HepG2 (cell line): ENCODE results near the gene PRM2. TPM values are rescaled to one million over a fixed set of nuclear protein-coding genes. Genes with fewer than 3 reads are reported as not detected.

Source experiments
- ATAC-seq: fragments of 200-7000 bp; cut with Tn5 transposase; 3 replicates; pipeline ENCODE4 v1.9.1; 2020; ENCODE audit warnings: mild to moderate bottlenecking, moderate library complexity
- BruUV-seq: library from RNA; stranded (reverse); fragments of 400-500 nt; replicated peaks from 2 replicates; lab custom pipeline; 2021; lab: Mats Ljungman, UMichigan
- CTCF ChIA-PET: fragments of 300-600 bp; formaldehyde crosslinking; extraction: SDS; loops from one replicate; lab custom pipeline; 2021; ENCODE audit warnings: low total read pairs, inconsistent platforms, low intra/inter-chr PET ratio; lab: Yijun Ruan, JAX
- POLR2A ChIA-PET: fragments of 350-600 bp; sonication (Branson Sonifier 250); formaldehyde crosslinking; loops from one replicate; lab custom pipeline; 2020; ENCODE audit warnings: antibody characterized with exemption, inconsistent platforms; lab: Yijun Ruan, JAX
- DNase-seq: peaks from one replicate; pipeline ENCODE4 v3.0.0-alpha.2; 2015; ENCODE audit warnings: low spot score
- FAIRE-seq: peaks from 3 replicates; lab custom pipeline; 2011; peaks lifted over from hg19 to GRCh38; lab: Jason Lieb, UNC
- H2AFZ ChIP-seq: one replicate; pipeline ENCODE4 v1.6.1; 2011; ENCODE audit warnings: low read length, inconsistent platforms
- H3K27ac ChIP-seq: fragments of 300-600 bp; 3 replicates; pipeline ENCODE4 v1.8.0; 2011; ENCODE audit warnings: mixed run types, mild to moderate bottlenecking, mixed read lengths, low read length, inconsistent platforms; ENCODE audit not compliant: insufficient read depth; ENCODE audit errors: extremely low read length
- H3K27me3 ChIP-seq, 2 experiments: fragments of 200-600 bp in 1 of 2; 2 replicates in 1 of 2; 3 replicates in 1 of 2; pipeline versions ENCODE4 v1.6.0 to v1.8.0; 2011; ENCODE audit warnings: low read length in 2 of 2, mild to moderate bottlenecking in 2 of 2, moderate library complexity in 2 of 2, inconsistent platforms in 1 of 2; ENCODE audit not compliant: insufficient read depth in 2 of 2, control insufficient read depth in 1 of 2
- H3K36me3 ChIP-seq, 2 experiments: fragments of 200-600 bp in 1 of 2; replicated peaks in 1 of 2; 2 replicates in 1 of 2; 3 replicates in 1 of 2; pipeline versions ENCODE4 v1.5.1 to v1.8.0; 2011; ENCODE audit warnings: low read length in 2 of 2, inconsistent platforms in 1 of 2; ENCODE audit not compliant: insufficient read depth in 2 of 2, control insufficient read depth in 1 of 2
- H3K4me1 ChIP-seq: 2 replicates; pipeline ENCODE4 v1.5.1; 2012; ENCODE audit warnings: low read length, inconsistent platforms; ENCODE audit not compliant: insufficient read depth
- H3K4me2 ChIP-seq: 2 replicates; pipeline ENCODE4 v1.6.0; 2011; ENCODE audit warnings: low read depth, low read length, inconsistent platforms
- H3K4me3 ChIP-seq, 3 experiments: fragments of 200-600 bp in 1 of 3; sonication (generic), shearing (Covaris generic) in 1 of 3; replicated peaks in 1 of 3; 2 replicates each; pipeline ENCODE4 v1.5.1; 2011 to 2016; ENCODE audit warnings: low read length in 3 of 3, inconsistent platforms in 2 of 3, low read depth in 2 of 3, mild to moderate bottlenecking in 2 of 3, control low read depth in 1 of 3, mixed read lengths in 1 of 3; ENCODE audit not compliant: insufficient read depth in 1 of 3
- H3K79me2 ChIP-seq: one replicate; pipeline ENCODE4 v1.6.1; 2011; ENCODE audit warnings: low read length, inconsistent platforms; ENCODE audit not compliant: insufficient read depth
- H3K9ac ChIP-seq: 2 replicates; pipeline ENCODE4 v1.6.0; 2011; ENCODE audit warnings: mild to moderate bottlenecking, low read depth, low read length, inconsistent platforms; ENCODE audit not compliant: insufficient read depth
- H3K9me3 ChIP-seq: 2 replicates; pipeline ENCODE4 v1.5.1; 2012; ENCODE audit warnings: mild to moderate bottlenecking, low read length
- H4K20me1 ChIP-seq: 2 replicates; pipeline ENCODE4 v1.6.0; 2011; ENCODE audit warnings: inconsistent platforms, mild to moderate bottlenecking, low read length, moderate library complexity; ENCODE audit not compliant: insufficient read depth
- ARHGAP35 ChIP-seq: sonication (generic); formaldehyde crosslinking; IDR thresholded peaks from 2 replicates; pipeline ENCODE4 v1.9.0; 2022; ENCODE audit warnings: mild to moderate bottlenecking, inconsistent platforms, moderate library complexity, missing genetic modification reagents, borderline replicate concordance
- EHMT2 ChIP-seq: fragments of 200-600 bp; sonication (generic); IDR thresholded peaks from 2 replicates; pipeline ENCODE4 v1.7.0; 2017; ENCODE audit warnings: antibody characterized with exemption, low read depth, low read length, borderline replicate concordance
- KMT2A ChIP-seq: sonication (generic); formaldehyde crosslinking; IDR thresholded peaks from 2 replicates; pipeline ENCODE4 v1.4.0; 2020; ENCODE audit warnings: missing genetic modification reagents
- MED8 ChIP-seq: sonication (generic); formaldehyde crosslinking; IDR thresholded peaks from 2 replicates; pipeline ENCODE4 v1.8.1; 2023; ENCODE audit warnings: mild to moderate bottlenecking, missing genetic modification reagents; ENCODE audit not compliant: insufficient replicate concordance
- POLR2A ChIP-seq, 2 experiments: IDR thresholded peaks; 2 replicates each; pipeline ENCODE4 v1.6.1; 2011; ENCODE audit warnings: low read depth in 2 of 2, low read length in 2 of 2, mild to moderate bottlenecking in 1 of 2, moderate library complexity in 1 of 2; ENCODE audit not compliant: insufficient read depth in 1 of 2
- TCF7L2 ChIP-seq: IDR thresholded peaks from 2 replicates; pipeline ENCODE4 v1.6.1; 2011; ENCODE audit warnings: mild to moderate bottlenecking, low read depth, low read length, moderate library complexity
- ZNF552 ChIP-seq: sonication (generic); formaldehyde crosslinking; IDR thresholded peaks from 2 replicates; pipeline ENCODE4 v1.9.0; 2022; ENCODE audit warnings: missing genetic modification reagents, mild to moderate bottlenecking, borderline replicate concordance
- WGBS: methylation state at CpG from one replicate; pipeline ENCODE4 v1.1.6; 2017; ENCODE audit warnings: low lambda C conversion rate; 5-methylcytosine and 5-hydroxymethylcytosine counted together
- in situ Hi-C: cut with HindIII; loops from 2 replicates; pipeline ENCODE4 v1.10.0; 2017; ENCODE audit warnings: low pct_unique_long_range_greater_than_20kb; ENCODE audit not compliant: extremely low pct_ligation_motif_present
- intact Hi-C: fragments of 100-400 bp; cut with micrococcal nuclease; formaldehyde crosslinking; loops from one replicate; pipeline ENCODE4 v1.10.0; 2022; ENCODE audit not compliant: unreplicated experiment
- polyA plus RNA-seq, 8 experiments: library from polyadenylated mRNA; depleted of rRNA in 3 of 8; stranded (reverse) in 7 of 8; unstranded in 1 of 8; fragments of >200 nt; fragmentation: Illumina TruSeq in 4 of 8; extraction: Trizol in 4 of 8; gene quantifications; 2 replicates each; pipeline versions ENCODE4 v1.2.1 to v1.2.3, GENCODE V29; 2011 to 2016; ENCODE audit warnings: low read depth in 4 of 8, missing spikeins in 1 of 8, mixed read lengths in 1 of 8; ENCODE audit not compliant: insufficient read depth in 1 of 8
- total RNA-seq, 5 experiments: library from RNA; depleted of rRNA; stranded (reverse); fragments of >200 nt; fragmentation: Illumina TruSeq; extraction: Trizol; gene quantifications; 2 replicates each; pipeline ENCODE4 v1.2.3, GENCODE V29; 2016; ENCODE audit warnings: low read depth in 1 of 5
- TF ChIP-seq, protein P1 (sequence below): sonication (generic); formaldehyde crosslinking; IDR thresholded peaks from 2 replicates; pipeline ENCODE4 v1.4.0; 2020; ENCODE audit warnings: mild to moderate bottlenecking, low read depth, missing genetic modification reagents
- TF ChIP-seq, protein P2 (sequence below): IDR thresholded peaks from 2 replicates; pipeline ENCODE4 v1.6.1; 2012; ENCODE audit warnings: low read length, improper control_type of control experiment

The PRM2 gene
- total and polyA plus RNA-seq, 2 of the 13 experiments (the other 11 are each of a cell fraction or from before 2014, with no cell fraction given) = 0.54 TPM; not detected in 1

DNA sequence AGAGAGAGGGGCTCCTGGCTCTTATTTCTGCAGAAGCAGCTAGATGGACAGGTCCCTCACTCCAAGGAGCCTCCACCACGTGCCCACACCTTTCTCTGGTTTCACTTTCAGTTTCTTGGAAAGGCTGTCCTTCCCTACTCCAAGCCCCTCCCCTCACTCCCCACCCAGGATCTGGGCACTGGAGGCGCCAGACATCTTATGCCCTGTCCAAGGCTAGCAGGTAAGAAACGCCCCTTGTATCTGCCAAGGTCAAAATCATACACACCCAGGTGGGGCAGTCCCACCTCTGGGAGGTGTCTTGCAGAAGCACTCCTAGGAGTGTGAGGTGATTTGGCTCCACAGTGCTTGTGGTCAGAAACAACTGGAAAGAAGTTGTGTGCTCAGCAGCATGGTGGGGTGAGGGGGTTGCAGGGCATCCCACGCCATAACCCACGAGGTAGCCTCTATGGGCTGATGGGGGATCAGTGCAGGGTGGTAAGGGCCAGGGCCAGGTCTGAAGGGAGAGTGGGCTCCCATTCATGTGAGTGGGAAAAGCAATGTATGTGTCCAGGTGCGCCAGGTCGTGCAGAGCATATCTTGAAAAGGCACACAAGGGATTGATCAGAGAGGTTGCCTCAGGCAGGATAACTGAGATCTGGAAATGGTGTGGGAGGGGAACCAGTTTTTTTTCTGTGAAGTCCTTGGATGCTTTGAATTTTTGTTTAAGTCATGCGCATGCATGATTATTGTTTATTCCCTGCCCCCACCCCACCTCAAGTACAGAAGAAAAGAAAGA is 36.6 kb upstream of the PRM2 start:
- Histone ChIP-seq H3K4me3 (peak overlapping the region; percentile 4 to 49 (median 34); a peak in 4 of 6 replicates), H3K79me2 (no peaks in the 10 kb centered on the region), H3K27ac (peak overlapping the region; percentile 88), H3K4me1 (peaks cover 73% of the 10 kb centered on the region), H3K9ac (peak overlapping the region; percentile 58), H3K27me3 (no peaks in the 10 kb centered on the region), H3K4me2 (peak overlapping the region; percentile 73), H2AFZ (peak overlapping the region; percentile 2), H3K9me3 (no peaks in the 10 kb centered on the region), H4K20me1 (no peaks in the 10 kb centered on the region), H3K36me3 (no peaks in the 10 kb centered on the region)
- WGBS = 35% methylated on average over 8 of the region's 8 CpGs
- ChIA-PET CTCF (interaction anchor here (0.9 kb wide), 1 partner anchor 34 kb away, joined by 4 read pairs; no protein-coding TSS in a partner anchor), POLR2A (interaction anchor here (0.8 to 7.4 kb wide), 15 partner anchors 15 to 484 kb away, joined by 3 to 234 read pairs (median 6); partner anchors contain the start of genes PRM2, PRM3, SOCS1 and ZC3H7A)
- in situ Hi-C loops (no loop called here), intact Hi-C loops (loop anchor here (1.0 kb wide), 1 partner anchor 50 kb away; no protein-coding TSS in a partner anchor)
- BruUV-seq = no TSS peak
- ATAC-seq = no peak
- peak; percentile 72 for DNase-seq
- FAIRE-seq = no peak
- TF ChIP-seq KMT2A (CRISPR knock-in tag) = no peak; the same call in 1 of the 2 replicates
- TF ChIP-seq MED8 (CRISPR knock-in tag) = no peak
- TF ChIP-seq ZNF552 (CRISPR knock-in tag) = 0 out of 2 replicates have a peak, but pooled peaks have one; percentile 46
- TF ChIP-seq, protein P1, sequence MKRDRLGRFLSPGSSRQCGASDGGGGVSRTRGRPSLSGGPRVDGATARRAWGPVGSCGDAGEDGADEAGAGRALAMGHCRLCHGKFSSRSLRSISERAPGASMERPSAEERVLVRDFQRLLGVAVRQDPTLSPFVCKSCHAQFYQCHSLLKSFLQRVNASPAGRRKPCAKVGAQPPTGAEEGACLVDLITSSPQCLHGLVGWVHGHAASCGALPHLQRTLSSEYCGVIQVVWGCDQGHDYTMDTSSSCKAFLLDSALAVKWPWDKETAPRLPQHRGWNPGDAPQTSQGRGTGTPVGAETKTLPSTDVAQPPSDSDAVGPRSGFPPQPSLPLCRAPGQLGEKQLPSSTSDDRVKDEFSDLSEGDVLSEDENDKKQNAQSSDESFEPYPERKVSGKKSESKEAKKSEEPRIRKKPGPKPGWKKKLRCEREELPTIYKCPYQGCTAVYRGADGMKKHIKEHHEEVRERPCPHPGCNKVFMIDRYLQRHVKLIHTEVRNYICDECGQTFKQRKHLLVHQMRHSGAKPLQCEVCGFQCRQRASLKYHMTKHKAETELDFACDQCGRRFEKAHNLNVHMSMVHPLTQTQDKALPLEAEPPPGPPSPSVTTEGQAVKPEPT (CRISPR knock-in tag) = no peak
- peak; percentile 72; the same call in 1 of the 2 replicates for TF ChIP-seq ARHGAP35 (CRISPR knock-in tag)
- no peak for TF ChIP-seq TCF7L2
- TF ChIP-seq EHMT2 = no peak
- TF ChIP-seq POLR2A (IDR thresholded peaks at IDR 0.05; ENCODE audit: insufficient read depth in 1 of 2, low read depth in 2 of 2, low read length in 2 of 2) = peak; percentile 11 to 46
- TF ChIP-seq, protein P2, sequence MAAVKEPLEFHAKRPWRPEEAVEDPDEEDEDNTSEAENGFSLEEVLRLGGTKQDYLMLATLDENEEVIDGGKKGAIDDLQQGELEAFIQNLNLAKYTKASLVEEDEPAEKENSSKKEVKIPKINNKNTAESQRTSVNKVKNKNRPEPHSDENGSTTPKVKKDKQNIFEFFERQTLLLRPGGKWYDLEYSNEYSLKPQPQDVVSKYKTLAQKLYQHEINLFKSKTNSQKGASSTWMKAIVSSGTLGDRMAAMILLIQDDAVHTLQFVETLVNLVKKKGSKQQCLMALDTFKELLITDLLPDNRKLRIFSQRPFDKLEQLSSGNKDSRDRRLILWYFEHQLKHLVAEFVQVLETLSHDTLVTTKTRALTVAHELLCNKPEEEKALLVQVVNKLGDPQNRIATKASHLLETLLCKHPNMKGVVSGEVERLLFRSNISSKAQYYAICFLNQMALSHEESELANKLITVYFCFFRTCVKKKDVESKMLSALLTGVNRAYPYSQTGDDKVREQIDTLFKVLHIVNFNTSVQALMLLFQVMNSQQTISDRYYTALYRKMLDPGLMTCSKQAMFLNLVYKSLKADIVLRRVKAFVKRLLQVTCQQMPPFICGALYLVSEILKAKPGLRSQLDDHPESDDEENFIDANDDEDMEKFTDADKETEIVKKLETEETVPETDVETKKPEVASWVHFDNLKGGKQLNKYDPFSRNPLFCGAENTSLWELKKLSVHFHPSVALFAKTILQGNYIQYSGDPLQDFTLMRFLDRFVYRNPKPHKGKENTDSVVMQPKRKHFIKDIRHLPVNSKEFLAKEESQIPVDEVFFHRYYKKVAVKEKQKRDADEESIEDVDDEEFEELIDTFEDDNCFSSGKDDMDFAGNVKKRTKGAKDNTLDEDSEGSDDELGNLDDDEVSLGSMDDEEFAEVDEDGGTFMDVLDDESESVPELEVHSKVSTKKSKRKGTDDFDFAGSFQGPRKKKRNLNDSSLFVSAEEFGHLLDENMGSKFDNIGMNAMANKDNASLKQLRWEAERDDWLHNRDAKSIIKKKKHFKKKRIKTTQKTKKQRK = no peak
